ENCODE data around the gene PREB.

DNA sequence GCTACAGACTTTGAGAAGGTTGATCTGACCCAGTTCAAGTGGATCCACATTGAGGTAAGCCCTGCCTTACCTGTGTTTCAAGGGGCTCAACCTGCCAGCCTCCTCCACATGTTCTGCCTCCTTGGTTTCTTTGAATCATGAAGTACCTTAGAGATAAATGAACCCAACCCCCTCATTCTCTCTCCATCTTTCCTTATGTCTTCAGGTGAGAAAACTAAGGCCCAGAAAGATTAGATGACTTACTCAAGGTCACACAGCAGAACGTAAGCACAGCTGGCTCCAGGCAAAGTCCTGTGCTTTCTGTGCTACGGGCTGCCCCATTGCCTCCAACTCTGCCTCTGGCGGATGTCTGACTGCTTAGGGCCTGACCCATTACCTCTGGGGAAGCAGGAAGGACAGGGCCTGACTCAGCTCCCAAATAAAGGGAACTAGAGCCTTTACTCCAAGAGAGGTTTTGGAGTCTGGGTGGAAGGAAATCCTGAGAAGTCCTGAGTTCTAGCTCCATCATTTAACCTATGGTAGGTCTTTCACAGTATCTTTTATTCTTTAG, 37.6 kb downstream of the PREB start:
- TF ChIP-seq, protein P1, sequence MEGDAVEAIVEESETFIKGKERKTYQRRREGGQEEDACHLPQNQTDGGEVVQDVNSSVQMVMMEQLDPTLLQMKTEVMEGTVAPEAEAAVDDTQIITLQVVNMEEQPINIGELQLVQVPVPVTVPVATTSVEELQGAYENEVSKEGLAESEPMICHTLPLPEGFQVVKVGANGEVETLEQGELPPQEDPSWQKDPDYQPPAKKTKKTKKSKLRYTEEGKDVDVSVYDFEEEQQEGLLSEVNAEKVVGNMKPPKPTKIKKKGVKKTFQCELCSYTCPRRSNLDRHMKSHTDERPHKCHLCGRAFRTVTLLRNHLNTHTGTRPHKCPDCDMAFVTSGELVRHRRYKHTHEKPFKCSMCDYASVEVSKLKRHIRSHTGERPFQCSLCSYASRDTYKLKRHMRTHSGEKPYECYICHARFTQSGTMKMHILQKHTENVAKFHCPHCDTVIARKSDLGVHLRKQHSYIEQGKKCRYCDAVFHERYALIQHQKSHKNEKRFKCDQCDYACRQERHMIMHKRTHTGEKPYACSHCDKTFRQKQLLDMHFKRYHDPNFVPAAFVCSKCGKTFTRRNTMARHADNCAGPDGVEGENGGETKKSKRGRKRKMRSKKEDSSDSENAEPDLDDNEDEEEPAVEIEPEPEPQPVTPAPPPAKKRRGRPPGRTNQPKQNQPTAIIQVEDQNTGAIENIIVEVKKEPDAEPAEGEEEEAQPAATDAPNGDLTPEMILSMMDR (IDR thresholded peaks at IDR 0.05), result no peak
- no peak for TF ChIP-seq ZFX (IDR thresholded peaks at IDR 0.05; ENCODE audit: borderline replicate concordance)

Measured in 22Rv1 (cell line).